Right hindlimb (tissue), 1 donor: ENCODE results near the gene JPH4.
A peak's percentile ranks its signal among the peaks of the same experiment; 100 is the strongest.
"Not testable (repeated sequence)": the region's sequence is repeated elsewhere in the genome, so short reads cannot be mapped to it uniquely, and the experiment has no call there.

Source experiments
- DNase-seq: peaks from one replicate; pipeline ENCODE4 v3.0.0-alpha.2; 2018

The JPH4 gene

DNA sequence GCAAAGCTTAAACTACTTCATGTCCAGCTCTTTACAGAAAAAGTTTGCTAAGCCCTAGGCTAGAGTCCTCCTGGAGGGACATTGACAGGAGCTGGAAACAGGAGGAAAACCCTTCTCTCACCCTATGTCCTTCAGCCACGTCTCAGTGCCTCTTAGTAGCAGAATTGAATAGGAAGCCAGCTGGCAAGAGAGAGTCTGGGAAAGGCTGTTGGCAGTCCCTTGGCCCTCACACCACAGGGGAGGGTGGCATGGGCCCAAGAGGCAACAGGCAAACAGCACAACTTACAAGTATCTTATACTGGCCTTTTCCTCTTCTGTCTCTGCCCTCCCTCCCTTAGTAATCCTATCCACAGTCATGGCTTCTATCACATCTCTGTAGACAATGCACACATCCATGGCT is 29.9 kb upstream of the JPH4 start:
- no peak for DNase-seq

DNA sequence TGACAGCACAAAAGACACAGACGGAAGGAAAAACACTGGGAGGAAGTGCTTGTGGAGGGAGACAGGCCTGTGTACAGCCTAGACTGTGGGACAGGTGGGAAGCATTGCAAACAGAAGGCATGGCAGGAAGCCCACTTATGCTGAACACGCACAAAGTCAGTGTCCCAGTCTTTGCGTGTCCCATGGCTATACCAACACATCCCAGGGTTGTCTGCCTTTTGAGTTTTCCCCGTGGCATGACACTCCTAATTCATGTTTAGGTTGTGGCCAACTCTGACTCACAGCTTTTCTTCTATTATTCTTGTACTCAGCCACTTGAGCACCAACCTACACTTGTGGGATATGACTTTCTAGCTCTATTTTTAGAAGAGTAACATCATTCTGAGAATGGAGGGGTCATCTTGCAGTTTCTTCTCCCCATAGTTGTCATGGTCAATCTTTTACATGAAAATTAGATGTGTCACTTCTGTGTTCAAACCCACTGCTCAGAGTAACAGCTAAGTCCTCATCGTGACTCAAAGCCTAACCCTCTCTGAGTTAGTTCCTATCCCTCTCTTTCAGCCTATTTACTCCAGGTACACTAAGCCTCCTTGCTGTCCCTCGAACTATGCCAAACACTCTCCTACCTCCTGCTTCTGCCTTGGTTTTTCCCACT is 27.5 kb upstream of the JPH4 start:
- DNase-seq, result no peak

DNA sequence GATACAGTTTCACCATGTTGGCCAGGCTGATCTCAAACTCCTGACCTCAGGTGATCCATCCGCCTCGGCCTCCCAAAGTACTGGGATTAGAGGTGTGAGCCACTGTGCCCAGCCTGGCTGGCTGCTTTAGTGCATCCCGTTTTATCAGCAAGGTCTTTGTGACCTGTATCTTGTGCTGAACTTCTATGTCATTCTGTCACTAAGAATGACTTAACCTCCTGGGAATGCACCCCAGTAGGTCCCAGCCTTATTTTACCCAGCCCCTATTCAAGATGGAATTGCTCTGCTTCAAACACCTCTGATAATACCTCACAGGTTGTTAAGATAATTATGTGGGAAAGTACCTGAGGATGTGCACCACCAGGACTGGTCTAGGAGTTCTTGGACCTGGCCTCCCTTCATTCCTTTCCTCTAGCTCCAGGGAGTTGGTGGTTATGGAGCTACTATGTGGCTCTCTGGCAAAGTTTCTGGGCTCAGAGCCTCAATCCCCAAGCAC is 26.1 kb upstream of the JPH4 start:
- DNase-seq, result no peak

DNA sequence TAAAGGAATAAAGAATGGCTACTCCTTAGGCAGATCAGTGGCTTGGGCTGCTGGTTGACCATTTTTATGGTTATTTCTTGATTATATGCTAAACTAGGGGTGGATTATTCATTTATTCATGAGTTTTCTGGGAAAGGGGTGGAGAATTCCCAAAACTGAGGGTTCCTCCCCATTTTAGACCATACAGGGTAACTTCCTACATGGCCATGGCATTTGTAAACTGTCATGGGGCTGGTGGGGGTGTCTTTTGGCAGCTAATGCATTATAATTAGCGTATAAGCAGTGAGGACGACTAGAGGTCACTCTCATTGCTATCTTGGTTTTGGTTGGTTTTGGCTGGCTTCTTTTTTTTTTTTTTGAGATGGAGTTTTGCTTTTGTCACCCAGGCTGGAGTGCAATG is 25.6 kb upstream of the JPH4 start:
- DNase-seq, result no peak

DNA sequence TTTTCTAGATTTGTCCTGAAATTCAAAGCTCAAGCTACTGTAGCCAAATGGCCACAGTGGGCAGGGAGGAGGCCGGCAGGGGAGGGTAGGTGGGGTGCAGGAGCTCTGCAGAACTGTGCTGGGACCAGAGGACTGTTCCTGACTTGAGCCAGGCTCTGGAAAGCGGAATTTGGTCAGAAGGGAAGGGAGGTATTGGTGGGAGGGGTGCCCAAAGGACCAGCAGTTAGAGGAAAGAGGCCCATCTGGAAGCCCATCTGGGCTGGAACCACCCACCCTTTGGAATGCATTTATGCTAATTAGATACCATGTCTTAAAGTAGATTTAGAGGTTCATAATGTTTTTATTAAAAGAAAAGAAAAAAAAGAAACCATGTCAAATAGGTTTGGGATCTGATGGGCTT is 24.5 kb upstream of the JPH4 start:
- no peak for DNase-seq

DNA sequence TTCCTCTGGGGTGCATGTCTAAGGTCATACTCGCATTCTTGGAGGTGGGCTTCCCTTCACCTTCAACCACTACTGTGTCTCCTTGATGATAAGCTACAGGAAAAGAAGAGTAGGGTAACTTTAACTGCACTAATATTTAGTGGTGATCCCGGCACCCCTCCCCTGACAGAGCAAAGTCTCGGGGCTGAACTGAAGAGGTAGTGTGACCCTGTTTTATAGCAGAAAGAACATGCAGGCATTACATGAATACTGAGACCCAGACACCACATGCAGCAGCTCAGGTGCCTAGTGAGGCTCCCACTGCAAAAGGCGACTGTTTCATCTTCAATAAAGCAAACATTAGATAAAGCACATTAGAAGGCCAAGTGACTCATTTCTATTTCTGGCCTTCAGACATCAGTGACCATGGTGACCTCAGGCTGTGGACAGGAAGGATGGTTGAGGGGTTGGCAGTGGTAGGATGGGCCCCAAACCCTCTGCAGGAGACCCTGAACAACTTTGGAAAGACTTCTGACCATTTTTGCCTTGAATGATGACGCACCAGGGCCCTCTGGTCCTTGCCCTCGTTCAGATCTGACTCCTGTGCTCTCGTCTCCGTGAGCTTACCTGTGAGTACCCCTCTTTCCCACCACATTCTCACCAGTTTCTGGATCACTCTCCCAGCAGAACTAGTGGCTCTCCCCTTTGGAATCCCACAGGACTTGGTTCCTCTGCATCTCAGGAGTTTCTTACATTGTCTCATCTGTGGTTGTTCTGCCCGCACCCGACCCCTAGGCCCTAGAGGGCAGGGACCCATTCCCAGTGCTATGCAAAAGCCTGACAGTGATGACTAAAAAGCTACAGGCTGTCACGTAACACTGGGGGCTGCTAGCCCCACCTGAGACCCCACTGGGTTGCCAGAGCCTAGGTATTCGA is 23.8 kb upstream of the JPH4 start:
- DNase-seq, result no peak

DNA sequence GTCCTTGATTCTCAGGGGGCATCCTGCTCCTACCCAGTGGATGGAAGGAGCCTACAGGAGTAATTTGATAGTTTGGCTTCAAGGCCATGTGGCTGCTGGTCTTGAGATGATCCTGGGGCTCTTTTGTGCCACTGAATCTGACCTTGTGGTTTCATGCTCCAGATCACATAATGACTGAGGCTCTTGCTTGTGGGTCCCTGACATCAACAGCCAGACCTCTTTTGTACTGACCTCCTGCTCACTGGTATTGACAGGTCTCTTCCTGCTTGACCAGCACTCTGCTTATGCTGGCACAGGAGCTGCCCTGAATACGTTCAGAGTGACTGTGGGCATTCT is 23.2 kb upstream of the JPH4 start:
- no peak for DNase-seq

DNA sequence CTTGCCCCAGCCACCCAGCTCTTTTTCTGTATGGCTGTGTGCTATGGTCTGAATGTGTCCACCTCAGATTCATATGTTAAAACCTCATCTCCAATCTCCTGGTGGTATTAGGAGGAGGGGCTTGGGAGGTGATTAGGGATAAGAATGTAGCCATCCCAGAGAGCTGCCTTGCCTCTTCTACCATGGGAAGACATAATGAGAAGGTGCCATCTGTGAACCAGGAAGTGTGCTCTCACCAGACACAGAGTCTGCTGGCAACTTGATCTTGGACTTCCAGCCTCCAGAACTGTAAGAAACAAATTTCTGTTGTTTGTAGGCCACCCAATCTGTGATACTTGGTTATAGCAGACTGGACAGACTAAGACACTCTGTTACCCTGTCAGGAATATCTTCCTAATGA is 22.8 kb upstream of the JPH4 start:
- no peak for DNase-seq

DNA sequence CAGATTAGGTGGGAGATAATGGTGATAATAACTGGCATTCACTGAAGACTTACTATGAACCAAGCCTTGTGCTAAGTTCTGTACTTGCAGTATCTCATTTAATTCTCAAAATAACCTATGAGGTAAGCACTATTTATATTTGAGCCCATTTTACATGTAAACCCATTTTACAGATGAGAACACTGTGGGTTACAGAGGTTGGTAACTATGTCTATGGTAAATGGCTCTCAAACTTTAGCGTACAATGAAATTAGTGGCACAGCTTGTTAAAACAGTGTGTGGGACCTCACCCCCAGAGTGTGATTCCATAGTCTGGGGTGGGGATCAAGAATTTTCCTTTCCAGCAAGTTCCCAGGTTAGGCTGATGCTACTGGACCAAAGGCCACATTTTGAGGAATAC is 22.2 kb upstream of the JPH4 start:
- no peak for DNase-seq

DNA sequence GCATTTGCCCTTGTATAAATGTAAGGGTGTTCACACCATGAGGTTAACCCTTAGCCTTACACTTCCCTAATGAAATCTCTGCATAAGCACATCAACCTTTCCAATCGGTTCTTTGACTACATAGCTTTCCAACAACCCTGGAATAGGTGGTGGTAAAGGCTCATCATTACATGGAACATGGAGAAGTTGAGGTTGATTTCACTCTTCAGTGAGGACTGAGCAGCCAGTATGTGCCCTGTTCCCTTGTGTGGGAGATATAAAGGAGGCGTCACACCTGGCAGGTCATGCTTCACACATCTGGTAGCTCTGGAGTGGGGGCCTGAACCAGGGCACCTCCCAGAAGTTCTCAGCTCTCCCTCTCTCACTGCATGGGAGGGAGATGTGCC is 21.7 kb upstream of the JPH4 start:
- DNase-seq, result no peak

DNA sequence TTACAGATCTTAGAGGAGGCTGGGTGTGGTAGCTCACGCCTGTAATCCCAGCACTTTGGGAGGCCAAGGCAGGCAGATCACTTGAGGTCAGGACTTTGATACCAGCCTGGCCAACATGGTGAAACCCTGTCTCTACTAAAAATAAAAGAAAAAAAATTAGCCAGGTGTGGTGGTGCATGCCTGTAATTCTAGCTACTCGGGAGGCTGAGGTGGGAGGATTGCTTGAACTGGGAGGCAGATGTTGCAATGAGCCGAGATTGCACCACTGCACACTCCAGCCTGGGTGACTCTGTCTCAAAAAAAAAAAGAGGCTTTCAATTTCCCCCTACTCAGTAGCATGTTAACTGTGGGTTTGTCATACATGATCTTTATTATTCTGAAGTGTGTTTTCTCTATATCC is 15.6 kb upstream of the JPH4 start:
- DNase-seq, result not testable (repeated sequence)

DNA sequence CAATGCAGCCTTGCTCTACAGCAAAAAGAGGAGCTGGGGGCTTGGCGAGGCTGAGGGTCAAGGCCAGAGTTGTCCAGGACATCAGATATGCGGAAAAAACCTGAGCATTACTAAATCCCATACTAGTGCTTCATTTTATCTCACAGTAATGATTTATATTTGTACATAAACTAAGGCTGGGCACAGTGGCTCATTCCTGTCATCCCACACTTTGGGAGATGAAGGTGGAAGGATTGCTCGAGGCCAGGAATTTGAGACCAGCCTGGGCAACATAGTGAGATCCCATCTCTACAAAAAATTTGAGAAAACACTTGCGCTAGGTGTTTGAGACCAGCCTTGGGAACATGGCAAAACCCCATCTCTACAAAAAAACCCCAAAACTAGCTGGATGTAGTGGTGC is 11.6 kb upstream of the JPH4 start:
- DNase-seq, result no peak

DNA sequence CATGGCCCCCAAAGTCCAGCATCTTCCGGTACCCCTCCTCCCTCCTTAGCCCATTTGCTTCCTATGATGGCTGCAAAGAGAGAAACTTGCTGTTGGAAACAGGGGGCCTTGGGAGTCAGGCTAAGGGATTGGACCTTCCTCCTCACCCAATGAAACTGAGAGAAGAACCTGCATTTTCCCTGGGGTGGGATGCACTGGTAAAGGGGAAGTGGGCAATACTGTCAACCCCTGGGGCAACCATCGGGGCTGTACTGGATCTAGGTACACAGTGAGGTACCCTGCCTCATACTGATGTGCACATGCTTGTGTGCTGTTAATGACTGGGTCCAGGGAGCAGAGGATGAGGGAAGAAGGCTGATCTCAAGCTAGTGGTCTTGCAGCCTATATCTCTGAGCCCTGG is 11.0 kb upstream of the JPH4 start:
- no peak for DNase-seq

DNA sequence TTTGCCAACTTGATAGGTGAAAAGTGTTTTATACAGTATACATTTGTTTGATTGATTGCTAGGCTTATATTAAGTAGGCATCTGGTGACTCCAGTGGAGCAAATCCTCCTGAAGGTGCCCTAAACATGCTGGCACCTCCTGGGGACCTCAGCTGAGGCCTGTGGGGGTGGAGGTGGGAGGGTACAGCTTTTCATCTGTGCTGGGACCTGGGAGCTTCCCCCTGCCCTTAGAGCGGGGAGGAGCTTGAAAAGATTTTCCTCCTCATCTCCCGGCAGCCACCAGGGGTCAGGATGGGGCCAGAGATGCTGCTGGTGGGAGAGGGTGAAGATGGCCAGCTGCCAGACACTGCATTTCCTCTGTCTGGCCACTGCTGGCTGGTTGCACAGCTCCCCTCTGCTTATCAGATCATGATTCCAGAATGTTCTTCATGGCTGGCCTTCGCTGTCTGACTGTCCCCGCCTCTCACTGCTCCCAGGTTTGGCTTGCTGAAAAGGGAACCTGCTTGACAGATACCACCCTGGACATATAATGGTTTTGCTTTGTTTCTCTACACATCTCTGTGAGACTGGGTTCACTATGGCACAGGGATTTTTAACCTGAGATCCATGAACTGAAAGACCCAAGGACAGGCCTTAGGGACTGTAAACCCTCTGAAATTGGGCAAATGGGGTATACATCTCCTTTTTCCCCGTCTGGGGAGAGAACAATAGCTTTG is 10.5 kb upstream of the JPH4 start:
- DNase-seq, result peak; percentile 91

DNA sequence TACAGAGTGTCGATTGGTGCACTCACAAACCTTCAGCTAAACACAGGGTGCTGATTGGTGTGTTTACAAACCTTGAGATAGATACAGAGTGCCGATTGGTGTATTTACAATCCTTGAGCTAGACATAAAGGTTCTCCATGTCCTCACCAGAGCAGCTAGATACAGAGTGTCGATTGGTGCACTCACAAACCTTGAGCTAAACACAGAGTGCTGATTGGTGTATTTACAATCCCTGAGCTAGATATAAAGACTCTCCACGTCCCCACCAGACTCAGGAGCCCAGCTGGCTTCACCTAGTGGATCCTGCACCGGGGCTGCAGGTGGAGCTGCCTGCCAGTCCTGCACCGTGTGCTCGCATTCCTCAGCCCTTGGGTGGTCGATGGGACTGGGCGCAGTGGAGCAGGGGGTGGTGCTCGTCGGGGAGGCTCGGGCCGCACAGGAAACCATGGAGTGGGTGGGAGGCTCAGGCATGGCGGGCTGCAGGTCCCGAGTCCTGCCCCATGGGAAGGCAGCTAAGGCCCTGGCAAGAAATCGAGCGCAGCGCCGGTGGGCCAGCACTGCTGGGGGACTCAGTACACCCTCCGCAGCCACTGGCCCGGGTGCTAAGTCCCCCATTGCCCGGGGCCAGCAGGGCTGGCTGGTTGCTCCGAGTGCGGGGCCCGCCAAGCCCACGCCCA is 6.1 kb upstream of the JPH4 start:
- DNase-seq, result not testable (repeated sequence)

DNA sequence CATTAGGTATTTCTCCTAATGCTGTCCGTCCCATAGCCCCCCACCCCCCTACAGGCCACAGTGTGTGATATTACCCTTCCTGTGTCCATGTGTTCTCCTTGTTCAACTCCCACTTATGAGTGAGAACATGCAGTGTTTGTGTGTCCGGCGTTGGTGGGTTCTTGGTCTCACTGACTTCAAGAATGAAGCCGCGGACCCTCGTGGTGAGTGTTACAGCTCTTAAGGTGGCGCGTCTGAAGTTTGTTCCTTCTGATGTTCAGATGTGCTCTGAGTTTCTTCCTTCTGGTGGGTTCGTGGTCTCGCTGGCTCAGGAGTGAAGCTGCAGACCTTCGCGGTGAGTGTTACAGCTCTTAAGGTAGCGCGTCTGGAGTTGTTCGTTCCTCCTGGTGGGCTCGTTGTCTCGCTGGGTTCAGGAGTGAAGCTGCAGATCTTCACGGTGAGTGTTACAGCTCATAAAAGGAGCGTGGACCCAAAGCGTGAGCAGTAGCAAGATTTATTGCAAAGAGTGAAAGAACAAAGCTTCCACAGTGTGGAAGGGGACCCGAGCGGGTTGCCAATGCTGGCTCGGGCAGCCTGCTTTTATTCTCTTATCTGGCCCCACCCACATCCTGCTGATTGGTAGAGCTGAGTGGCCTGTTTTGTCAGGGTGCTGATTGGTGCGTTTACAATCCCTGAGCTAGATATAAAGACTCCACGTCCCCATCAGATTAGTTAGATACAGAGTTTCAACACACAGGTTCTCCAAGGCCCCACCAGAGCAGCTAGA is 5.4 kb upstream of the JPH4 start:
- not testable (repeated sequence) for DNase-seq

DNA sequence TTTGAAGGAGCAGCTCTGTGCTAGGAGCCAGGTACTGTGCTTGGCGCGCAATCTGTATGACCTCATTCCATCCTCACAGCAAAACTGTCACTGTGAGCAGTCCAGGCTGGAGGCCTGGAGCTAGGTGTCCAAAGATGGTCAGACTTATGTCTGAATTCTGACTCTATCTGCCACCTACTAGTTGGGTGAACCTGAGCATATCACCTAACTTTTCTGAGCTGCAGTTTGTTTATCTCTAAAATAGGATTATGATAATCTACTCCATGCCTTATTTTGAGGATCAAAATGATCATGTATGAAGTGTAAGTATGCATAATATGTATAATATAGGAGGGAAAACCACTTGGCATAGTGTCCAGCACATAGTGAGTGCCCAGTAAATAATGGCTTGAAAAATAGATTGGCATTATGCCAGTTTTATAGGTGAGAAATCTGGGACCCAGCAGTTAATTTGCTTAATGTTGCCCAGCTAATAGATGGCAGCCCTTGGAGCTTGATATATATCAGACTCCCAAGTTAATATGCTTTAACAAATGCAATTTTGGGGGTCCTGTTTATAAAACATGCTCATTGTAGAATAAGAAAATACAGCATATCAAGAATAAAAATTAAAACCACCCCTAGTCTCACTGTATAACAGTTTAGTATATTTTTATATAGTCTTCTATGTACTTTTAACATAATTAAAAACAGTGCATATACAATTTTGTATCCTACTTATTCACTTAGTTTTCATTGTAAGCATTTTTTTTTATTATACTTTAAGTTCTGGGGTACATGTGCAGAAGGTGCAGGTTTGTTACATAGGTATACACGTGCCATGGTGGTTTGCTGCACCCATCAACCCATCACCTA is 4.5 kb upstream of the JPH4 start:
- DNase-seq, result no peak

DNA sequence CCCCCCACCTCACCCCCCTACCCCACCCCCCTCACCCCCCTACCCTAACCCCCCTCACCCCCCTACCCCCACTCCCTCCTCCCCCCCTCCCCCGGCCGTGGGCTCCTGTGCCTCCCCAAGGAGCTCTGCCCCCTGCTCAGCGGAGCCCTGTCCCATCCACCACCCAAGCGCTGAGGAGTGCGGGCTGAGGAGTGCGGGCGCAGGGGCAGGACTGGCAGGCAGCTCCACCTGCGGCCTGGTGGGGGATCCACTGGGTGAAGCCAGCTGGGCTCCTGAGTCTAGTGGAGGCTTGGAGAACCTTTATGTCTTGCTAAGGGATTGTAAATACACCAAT is 2.3 kb upstream of the JPH4 start:
- no peak for DNase-seq

DNA sequence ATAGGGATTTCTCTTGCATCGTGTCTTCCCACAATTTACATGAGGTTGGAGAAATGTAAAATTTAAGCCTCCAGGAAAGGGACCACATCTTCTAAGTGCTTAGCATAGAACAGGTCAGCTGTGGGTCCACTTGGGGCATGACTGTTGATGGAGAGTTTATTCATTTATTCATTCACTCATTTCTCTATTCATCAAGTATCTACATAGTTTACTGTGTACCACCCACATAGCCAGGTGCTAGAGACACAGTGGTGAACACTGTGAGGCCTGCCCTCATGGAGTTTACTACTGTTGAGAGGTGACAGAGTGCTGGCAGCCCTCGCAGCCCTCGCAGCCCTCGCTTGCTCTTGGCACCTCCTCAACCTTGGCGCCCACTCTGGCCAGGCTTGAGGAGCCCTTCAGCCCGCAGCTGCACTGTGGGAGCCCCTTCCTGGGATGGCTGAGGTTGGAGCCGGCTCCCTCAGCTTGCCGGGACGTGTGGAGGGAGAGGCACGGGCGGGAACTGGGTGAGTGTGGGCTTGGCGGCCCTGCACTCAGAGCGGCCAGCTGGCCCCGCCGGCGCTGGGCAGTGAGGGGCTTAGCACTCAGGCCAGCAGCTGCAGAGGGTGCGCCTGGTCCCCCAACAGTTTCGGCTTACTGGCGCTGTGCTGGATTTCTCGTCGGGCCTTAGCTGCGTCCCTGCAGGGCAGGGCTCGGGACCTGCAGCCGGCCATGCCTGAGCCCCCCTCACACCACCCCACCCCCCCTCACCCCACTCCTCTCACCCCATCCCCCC is 1.7 kb upstream of the JPH4 start:
- DNase-seq, result no peak

DNA sequence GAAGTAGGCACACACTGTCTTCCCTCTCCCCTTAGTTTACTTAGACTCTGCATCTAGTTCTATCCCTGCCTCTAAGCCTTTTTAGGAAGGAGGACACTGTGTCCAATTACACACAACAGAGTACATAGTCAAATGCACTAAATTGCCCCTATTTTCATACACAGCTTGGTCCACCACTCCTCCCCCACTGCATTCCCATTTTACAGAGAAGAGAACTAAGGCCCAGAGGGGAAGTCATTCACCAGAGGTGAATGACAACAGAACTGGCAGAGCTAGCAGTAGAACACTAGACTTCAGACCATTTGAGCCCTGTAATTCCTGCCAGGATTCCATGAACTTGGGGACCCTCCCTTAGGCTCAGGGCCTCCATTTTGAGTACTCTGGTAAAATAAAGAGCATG is 1.1 kb upstream of the JPH4 start:
- no peak for DNase-seq

DNA sequence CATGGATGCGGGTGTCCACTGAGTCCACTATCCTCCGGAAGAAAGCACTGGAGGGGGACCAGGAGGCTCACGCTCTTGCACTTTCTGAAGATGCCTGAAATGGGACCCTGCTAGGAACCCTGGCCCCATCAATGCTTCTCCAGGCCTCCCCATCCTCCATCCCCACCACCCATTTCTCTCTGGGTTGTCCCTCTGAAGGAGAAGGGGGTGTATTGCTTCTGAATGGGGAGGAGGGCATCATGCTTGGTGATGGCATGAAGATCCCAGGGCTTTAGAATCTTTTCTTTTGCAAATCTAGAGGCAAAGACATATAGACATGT is 681 bp upstream of the JPH4 start:
- no peak for DNase-seq
